K562 (cell line): Measurements from ENCODE around the gene TRIM44. TPM values are rescaled to one million over a fixed set of nuclear protein-coding genes. Genes with fewer than 3 reads are reported as not detected.
A peak's percentile ranks its signal among the peaks of the same experiment; 100 is the strongest.

Experiments used
- BMI1 ChIP-seq: fragments of 150-350 bp; IDR thresholded peaks from 2 replicates; pipeline ENCODE4 v1.6.1; 2014; ENCODE audit warnings: low read length
- GTF2E2 ChIP-seq: fragments of 200-800 bp; sonication (Bioruptor generic); IDR thresholded peaks from 2 replicates; pipeline ENCODE4 v1.6.1; 2016; ENCODE audit warnings: missing genetic modification characterization, missing compliant biosample characterization
- HDAC8 ChIP-seq: fragments of 450-650 bp; IDR thresholded peaks from 2 replicates; pipeline ENCODE4 v1.6.1; 2016; ENCODE audit warnings: mild to moderate bottlenecking, missing genetic modification characterization, moderate library complexity, missing compliant biosample characterization
- TRIM24 ChIP-seq, 2 experiments: fragments of 450-650 bp; IDR thresholded peaks; 2 replicates each; pipeline ENCODE4 v1.6.1; 2016
- ZNF583 ChIP-seq: fragments of 250-450 bp; sonication (Bioruptor Pico); IDR thresholded peaks from 2 replicates; pipeline ENCODE4 v1.4.0; 2020
- polyA plus RNA-seq, 8 experiments: library from polyadenylated mRNA; depleted of rRNA in 4 of 8; stranded (reverse) in 5 of 8; unstranded in 3 of 8; fragments of >200 nt; fragmentation: Nextera tagmentation in 2 of 8; fragmentation: Illumina TruSeq in 1 of 8; extraction: Ambion mirVana in 2 of 8; extraction: Trizol in 1 of 8; gene quantifications; 2 replicates each; pipeline versions ENCODE4 v1.2.1 to v1.2.3, GENCODE V29; 2011 to 2014; ENCODE audit warnings: inconsistent platforms in 1 of 8, missing spikeins in 1 of 8
- total RNA-seq, 7 experiments: library from RNA; depleted of rRNA in 6 of 7; stranded (reverse); fragments of >200 nt in 6 of 7; fragmentation: Illumina TruSeq in 2 of 7; extraction: Trizol in 2 of 7; gene quantifications; 2 replicates each; pipeline versions ENCODE4 v1.2.1 to v1.2.3, GENCODE V29; 2011 to 2021; ENCODE audit warnings: low replicate concordance in 1 of 7
- TF ChIP-seq, protein P1 (sequence below), 2 experiments: fragments of 450-650 bp; IDR thresholded peaks; 2 replicates each; pipeline ENCODE4 v1.6.1; 2018; ENCODE audit warnings: mild to moderate bottlenecking in 2 of 2, low read depth in 1 of 2; ENCODE audit not compliant: partially characterized antibody in 2 of 2
- TF ChIP-seq, protein P2 (sequence below): fragments of 250-450 bp; sonication (Bioruptor Pico); IDR thresholded peaks from 2 replicates; pipeline ENCODE4 v1.8.0; 2021; ENCODE audit warnings: borderline replicate concordance, mild to moderate bottlenecking, moderate library complexity; ENCODE audit not compliant: poor library complexity, severe bottlenecking
- TF ChIP-seq, protein P3 (sequence below): fragments of 450-650 bp; formaldehyde crosslinking; IDR thresholded peaks from 2 replicates; pipeline ENCODE4 v1.4.0; 2020; ENCODE audit warnings: mild to moderate bottlenecking, moderate library complexity
- TF ChIP-seq, protein P4 (sequence below): sonication (generic); formaldehyde crosslinking; IDR thresholded peaks from 2 replicates; pipeline ENCODE4 v1.8.1; 2022; ENCODE audit warnings: missing genetic modification reagents
- TF ChIP-seq, protein P5 (sequence below), 2 experiments: fragments of 450-650 bp; formaldehyde crosslinking in 1 of 2; IDR thresholded peaks; 2 replicates each; pipeline versions ENCODE4 v1.4.0 to v1.6.1; 2014 to 2020; ENCODE audit warnings: mild to moderate bottlenecking in 2 of 2, borderline replicate concordance in 1 of 2, low read depth in 1 of 2

Gene TRIM44
- total and polyA plus RNA-seq, 9 of the 15 experiments (the other 6 are each of a cell fraction or from before 2014, with no cell fraction given), result 8.3 to 105 (median 37.2) TPM

DNA sequence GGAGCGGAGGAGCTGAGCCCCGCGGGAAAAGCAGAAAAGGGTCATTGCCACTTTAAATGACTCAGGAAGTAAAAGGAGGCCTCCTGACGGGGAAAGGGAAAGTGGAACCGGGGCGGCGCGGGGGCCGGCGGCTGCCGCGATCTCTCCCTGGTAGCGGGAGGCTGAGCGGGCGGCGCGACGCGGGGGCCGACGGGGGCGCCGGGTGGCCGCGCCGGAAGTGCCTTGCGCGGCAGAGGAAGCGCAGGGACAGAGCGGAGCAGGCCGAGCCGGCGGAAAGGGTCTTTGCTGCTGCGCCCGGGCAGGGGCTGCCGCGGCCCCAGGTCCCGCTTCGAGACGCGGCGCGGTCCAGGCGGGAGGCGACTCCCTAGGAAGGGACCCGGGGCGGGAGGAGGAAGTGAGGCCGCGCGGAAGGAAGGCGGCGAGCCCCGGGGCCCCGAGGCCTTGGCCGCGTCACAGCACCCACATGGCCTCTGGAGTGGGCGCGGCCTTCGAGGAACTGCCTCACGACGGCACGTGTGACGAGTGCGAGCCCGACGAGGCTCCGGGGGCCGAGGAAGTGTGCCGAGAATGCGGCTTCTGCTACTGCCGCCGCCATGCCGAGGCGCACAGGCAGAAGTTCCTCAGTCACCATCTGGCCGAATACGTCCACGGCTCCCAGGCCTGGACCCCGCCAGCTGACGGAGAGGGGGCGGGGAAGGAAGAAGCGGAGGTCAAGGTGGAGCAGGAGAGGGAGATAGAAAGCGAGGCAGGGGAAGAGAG, at the start of gene TRIM44 (continued):
- TF ChIP-seq, protein P1, sequence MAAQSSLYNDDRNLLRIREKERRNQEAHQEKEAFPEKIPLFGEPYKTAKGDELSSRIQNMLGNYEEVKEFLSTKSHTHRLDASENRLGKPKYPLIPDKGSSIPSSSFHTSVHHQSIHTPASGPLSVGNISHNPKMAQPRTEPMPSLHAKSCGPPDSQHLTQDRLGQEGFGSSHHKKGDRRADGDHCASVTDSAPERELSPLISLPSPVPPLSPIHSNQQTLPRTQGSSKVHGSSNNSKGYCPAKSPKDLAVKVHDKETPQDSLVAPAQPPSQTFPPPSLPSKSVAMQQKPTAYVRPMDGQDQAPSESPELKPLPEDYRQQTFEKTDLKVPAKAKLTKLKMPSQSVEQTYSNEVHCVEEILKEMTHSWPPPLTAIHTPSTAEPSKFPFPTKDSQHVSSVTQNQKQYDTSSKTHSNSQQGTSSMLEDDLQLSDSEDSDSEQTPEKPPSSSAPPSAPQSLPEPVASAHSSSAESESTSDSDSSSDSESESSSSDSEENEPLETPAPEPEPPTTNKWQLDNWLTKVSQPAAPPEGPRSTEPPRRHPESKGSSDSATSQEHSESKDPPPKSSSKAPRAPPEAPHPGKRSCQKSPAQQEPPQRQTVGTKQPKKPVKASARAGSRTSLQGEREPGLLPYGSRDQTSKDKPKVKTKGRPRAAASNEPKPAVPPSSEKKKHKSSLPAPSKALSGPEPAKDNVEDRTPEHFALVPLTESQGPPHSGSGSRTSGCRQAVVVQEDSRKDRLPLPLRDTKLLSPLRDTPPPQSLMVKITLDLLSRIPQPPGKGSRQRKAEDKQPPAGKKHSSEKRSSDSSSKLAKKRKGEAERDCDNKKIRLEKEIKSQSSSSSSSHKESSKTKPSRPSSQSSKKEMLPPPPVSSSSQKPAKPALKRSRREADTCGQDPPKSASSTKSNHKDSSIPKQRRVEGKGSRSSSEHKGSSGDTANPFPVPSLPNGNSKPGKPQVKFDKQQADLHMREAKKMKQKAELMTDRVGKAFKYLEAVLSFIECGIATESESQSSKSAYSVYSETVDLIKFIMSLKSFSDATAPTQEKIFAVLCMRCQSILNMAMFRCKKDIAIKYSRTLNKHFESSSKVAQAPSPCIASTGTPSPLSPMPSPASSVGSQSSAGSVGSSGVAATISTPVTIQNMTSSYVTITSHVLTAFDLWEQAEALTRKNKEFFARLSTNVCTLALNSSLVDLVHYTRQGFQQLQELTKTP (IDR thresholded peaks at IDR 0.05; ENCODE audit: low read depth in 1 of 2, partially characterized antibody in 2 of 2), result peak in 1 of 2 experiments; percentile 51
- TF ChIP-seq, protein P2, sequence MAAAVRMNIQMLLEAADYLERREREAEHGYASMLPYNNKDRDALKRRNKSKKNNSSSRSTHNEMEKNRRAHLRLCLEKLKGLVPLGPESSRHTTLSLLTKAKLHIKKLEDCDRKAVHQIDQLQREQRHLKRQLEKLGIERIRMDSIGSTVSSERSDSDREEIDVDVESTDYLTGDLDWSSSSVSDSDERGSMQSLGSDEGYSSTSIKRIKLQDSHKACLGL (CRISPR knock-in tag), result peak; percentile 78
- TF ChIP-seq ZNF583 (CRISPR knock-in tag) (peak; percentile 80; the same call in 1 of the 2 replicates), HDAC8 (peak; percentile 61), BMI1 (no peak), GTF2E2 (tag) (0 out of 2 replicates have a peak, but pooled peaks have one; percentile 43), TRIM24 (IDR thresholded peaks at IDR 0.05) (peak in 1 of 2 experiments; percentile 60; a peak in 2 of 4 replicates)
- TF ChIP-seq, protein P3, sequence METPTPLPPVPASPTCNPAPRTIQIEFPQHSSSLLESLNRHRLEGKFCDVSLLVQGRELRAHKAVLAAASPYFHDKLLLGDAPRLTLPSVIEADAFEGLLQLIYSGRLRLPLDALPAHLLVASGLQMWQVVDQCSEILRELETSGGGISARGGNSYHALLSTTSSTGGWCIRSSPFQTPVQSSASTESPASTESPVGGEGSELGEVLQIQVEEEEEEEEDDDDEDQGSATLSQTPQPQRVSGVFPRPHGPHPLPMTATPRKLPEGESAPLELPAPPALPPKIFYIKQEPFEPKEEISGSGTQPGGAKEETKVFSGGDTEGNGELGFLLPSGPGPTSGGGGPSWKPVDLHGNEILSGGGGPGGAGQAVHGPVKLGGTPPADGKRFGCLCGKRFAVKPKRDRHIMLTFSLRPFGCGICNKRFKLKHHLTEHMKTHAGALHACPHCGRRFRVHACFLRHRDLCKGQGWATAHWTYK, result peak; percentile 59; the same call in 1 of the 2 replicates
- TF ChIP-seq, protein P4, sequence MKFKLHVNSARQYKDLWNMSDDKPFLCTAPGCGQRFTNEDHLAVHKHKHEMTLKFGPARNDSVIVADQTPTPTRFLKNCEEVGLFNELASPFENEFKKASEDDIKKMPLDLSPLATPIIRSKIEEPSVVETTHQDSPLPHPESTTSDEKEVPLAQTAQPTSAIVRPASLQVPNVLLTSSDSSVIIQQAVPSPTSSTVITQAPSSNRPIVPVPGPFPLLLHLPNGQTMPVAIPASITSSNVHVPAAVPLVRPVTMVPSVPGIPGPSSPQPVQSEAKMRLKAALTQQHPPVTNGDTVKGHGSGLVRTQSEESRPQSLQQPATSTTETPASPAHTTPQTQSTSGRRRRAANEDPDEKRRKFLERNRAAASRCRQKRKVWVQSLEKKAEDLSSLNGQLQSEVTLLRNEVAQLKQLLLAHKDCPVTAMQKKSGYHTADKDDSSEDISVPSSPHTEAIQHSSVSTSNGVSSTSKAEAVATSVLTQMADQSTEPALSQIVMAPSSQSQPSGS (CRISPR knock-in tag), result peak; percentile 88; the same call in 1 of the 2 replicates
- TF ChIP-seq, protein P5, sequence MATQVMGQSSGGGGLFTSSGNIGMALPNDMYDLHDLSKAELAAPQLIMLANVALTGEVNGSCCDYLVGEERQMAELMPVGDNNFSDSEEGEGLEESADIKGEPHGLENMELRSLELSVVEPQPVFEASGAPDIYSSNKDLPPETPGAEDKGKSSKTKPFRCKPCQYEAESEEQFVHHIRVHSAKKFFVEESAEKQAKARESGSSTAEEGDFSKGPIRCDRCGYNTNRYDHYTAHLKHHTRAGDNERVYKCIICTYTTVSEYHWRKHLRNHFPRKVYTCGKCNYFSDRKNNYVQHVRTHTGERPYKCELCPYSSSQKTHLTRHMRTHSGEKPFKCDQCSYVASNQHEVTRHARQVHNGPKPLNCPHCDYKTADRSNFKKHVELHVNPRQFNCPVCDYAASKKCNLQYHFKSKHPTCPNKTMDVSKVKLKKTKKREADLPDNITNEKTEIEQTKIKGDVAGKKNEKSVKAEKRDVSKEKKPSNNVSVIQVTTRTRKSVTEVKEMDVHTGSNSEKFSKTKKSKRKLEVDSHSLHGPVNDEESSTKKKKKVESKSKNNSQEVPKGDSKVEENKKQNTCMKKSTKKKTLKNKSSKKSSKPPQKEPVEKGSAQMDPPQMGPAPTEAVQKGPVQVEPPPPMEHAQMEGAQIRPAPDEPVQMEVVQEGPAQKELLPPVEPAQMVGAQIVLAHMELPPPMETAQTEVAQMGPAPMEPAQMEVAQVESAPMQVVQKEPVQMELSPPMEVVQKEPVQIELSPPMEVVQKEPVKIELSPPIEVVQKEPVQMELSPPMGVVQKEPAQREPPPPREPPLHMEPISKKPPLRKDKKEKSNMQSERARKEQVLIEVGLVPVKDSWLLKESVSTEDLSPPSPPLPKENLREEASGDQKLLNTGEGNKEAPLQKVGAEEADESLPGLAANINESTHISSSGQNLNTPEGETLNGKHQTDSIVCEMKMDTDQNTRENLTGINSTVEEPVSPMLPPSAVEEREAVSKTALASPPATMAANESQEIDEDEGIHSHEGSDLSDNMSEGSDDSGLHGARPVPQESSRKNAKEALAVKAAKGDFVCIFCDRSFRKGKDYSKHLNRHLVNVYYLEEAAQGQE (IDR thresholded peaks at IDR 0.05; ENCODE audit: borderline replicate concordance), result no peak
- TF ChIP-seq, protein P5 (CRISPR knock-in tag; IDR thresholded peaks at IDR 0.05; ENCODE audit: low read depth), result peak; percentile 78; the same call in 1 of the 2 replicates
